Endodermal cell (in vitro differentiated cells): Measurements from ENCODE around the gene SYNDIG1. TPM values are rescaled to one million over a fixed set of nuclear protein-coding genes. Genes with fewer than 3 reads are reported as not detected.

ENCODE experiments used
- DNase-seq: peaks from one replicate; pipeline ENCODE4 v3.0.0-alpha.2; 2017
- H3K27ac ChIP-seq: 2 replicates; pipeline ENCODE4 v1.5.1; 2013; ENCODE audit warnings: mild to moderate bottlenecking, low read depth, low read length, moderate library complexity
- H3K27me3 ChIP-seq: 2 replicates; pipeline ENCODE4 v1.6.1; 2013; ENCODE audit warnings: mild to moderate bottlenecking, low read length, moderate library complexity; ENCODE audit not compliant: insufficient read depth, control insufficient read depth, poor library complexity, severe bottlenecking
- H3K36me3 ChIP-seq: 2 replicates; pipeline ENCODE4 v1.7.0; 2013; ENCODE audit warnings: mild to moderate bottlenecking, low read length, moderate library complexity; ENCODE audit not compliant: control insufficient read depth, insufficient read depth
- H3K4me1 ChIP-seq: one replicate; pipeline ENCODE4 v1.7.0; 2013; ENCODE audit warnings: low read length; ENCODE audit not compliant: control insufficient read depth, insufficient read depth
- H3K4me3 ChIP-seq: 2 replicates; pipeline ENCODE4 v1.5.1; 2013; ENCODE audit warnings: mild to moderate bottlenecking, low read length, moderate library complexity
- H3K9ac ChIP-seq: 2 replicates; pipeline ENCODE4 v1.6.1; 2013; ENCODE audit warnings: mild to moderate bottlenecking, low read length, moderate library complexity; ENCODE audit not compliant: poor library complexity, severe bottlenecking; ENCODE audit errors: extremely low read depth
- H3K9me3 ChIP-seq: 2 replicates; pipeline ENCODE4 v1.6.1; 2013; ENCODE audit warnings: mild to moderate bottlenecking, low read length, moderate library complexity; ENCODE audit not compliant: control insufficient read depth
- H3K27ac Mint-ChIP-seq: 2 replicates; pipeline ENCODE4 v1.8.0; 2020; ENCODE audit warnings: mixed read lengths
- H3K27me3 Mint-ChIP-seq: 2 replicates; pipeline ENCODE4 v1.8.0; 2021; ENCODE audit warnings: mild to moderate bottlenecking, mixed read lengths; ENCODE audit not compliant: insufficient read depth
- H3K36me3 Mint-ChIP-seq: 2 replicates; pipeline ENCODE4 v1.8.0; 2020; ENCODE audit warnings: low read depth, mixed read lengths
- H3K4me1 Mint-ChIP-seq: 2 replicates; pipeline ENCODE4 v1.8.0; 2020; ENCODE audit warnings: mixed read lengths
- H3K4me3 Mint-ChIP-seq: 2 replicates; pipeline ENCODE4 v1.8.0; 2020; ENCODE audit warnings: mild to moderate bottlenecking, moderate library complexity, mixed read lengths
- H3K9me3 Mint-ChIP-seq: 2 replicates; pipeline ENCODE4 v1.8.0; 2020; ENCODE audit warnings: mild to moderate bottlenecking, mixed read lengths
- WGBS, 2 experiments: methylation state at CpG; one replicate each; pipeline versions ENCODE4 v1.1.5 to v1.1.7; 2013; ENCODE audit warnings: missing lambda C conversion rate in 2 of 2, mixed read lengths in 1 of 2; ENCODE audit not compliant: insufficient coverage in 1 of 2, insufficient read length in 1 of 2; 5-methylcytosine and 5-hydroxymethylcytosine counted together
- total RNA-seq, 2 donors: library from RNA; stranded (reverse); fragmentation: NEBNext Ultra II Directional in 1 of 2; extraction: Animal tissue kit (Norgen Biotek cat#: 25700) in 1 of 2; gene quantifications; 2 replicates in 1 of 2; 3 replicates in 1 of 2; pipeline ENCODE4 v1.2.1, GENCODE V29; 2021
- TF ChIP-seq, protein P1 (sequence below): fragments of 200-600 bp; sonication (generic); conservative IDR thresholded peaks from 2 replicates; pipeline ENCODE4 v1.5.0; 2021; ENCODE audit warnings: antibody characterized with exemption, mild to moderate bottlenecking

SYNDIG1 gene
- total RNA-seq, 2 donors from 2014 or later: 5.5 to 6.8 TPM

DNA sequence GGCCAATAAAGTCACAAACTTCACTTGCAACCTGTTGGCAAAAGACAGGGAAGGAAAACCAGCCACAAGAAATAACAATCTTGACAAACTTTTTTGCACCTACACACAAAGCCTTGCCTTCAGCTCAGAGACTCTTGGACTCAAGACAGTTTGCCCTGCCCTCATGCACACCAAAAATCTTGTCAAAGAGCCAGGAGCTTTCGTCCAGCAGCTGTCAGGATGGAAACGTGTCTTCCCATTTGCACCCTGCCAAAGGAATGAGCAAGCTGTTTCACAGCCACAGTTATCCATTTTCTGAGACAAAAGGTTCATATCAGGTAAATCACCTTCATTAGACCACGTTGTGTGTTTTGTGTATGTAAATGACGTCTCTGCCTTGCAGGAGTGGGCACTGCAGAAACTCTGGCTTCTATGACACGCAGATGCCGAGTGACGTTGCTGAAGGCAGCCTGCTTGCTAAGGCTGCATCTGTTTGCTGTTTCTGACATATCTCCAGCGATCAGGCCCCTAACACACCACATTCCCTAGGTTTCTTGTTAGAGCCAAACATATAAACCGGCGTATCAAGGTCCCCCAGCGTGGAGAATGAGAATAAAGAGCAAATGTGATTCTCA is 193.4 kb downstream of the SYNDIG1 start:
- Mint-ChIP-seq H3K9me3 (peaks cover 2% of the 10 kb centered on the region), H3K27me3 (peaks cover 15% of the 10 kb centered on the region), H3K36me3 (no peaks in the 10 kb centered on the region), H3K4me1 (no peaks in the 10 kb centered on the region), H3K27ac (no peak overlapping the region), H3K4me3 (no peak overlapping the region)
- Histone ChIP-seq H3K4me3 (no peak overlapping the region), H3K4me1 (no peaks in the 10 kb centered on the region), H3K9ac (no peak overlapping the region), H3K27ac (no peak overlapping the region), H3K36me3 (no peaks in the 10 kb centered on the region), H3K9me3 (no peaks in the 10 kb centered on the region), H3K27me3 (no peaks in the 10 kb centered on the region)
- WGBS, 2 experiments: 90 to 95% methylated on average over 10 to 11 of the region's 11 CpGs
- TF ChIP-seq, protein P1, sequence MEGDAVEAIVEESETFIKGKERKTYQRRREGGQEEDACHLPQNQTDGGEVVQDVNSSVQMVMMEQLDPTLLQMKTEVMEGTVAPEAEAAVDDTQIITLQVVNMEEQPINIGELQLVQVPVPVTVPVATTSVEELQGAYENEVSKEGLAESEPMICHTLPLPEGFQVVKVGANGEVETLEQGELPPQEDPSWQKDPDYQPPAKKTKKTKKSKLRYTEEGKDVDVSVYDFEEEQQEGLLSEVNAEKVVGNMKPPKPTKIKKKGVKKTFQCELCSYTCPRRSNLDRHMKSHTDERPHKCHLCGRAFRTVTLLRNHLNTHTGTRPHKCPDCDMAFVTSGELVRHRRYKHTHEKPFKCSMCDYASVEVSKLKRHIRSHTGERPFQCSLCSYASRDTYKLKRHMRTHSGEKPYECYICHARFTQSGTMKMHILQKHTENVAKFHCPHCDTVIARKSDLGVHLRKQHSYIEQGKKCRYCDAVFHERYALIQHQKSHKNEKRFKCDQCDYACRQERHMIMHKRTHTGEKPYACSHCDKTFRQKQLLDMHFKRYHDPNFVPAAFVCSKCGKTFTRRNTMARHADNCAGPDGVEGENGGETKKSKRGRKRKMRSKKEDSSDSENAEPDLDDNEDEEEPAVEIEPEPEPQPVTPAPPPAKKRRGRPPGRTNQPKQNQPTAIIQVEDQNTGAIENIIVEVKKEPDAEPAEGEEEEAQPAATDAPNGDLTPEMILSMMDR: no peak
- DNase-seq: no peak

DNA sequence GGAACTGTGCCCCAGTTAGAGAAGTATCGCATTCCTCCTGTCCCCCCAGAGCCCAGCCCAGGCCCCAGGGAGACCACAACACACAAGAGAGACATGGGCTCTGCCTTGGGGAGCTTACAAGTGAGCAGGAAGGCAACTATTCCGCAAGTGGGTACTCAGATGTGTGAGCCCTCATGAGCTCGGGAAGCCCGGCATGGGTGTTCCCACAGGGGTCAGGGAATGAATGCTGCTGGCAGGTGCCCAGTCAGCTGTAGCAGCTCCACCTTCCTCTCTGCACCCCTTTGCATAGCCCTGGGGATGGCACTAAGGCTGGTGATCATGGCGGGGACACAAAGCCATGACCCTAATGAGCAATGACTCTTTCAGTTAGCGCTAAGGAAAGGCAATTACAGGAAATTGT is 194.1 kb downstream of the SYNDIG1 start:
- no peak overlapping the region for H3K27ac Mint-ChIP-seq
- Histone ChIP-seq H3K9ac (no peak overlapping the region), H3K9me3 (no peaks in the 10 kb centered on the region), H3K27ac (no peak overlapping the region), H3K36me3 (no peaks in the 10 kb centered on the region), H3K4me1 (no peaks in the 10 kb centered on the region), H3K4me3 (no peak overlapping the region), H3K27me3 (no peaks in the 10 kb centered on the region)
- peaks cover 15% of the 10 kb centered on the region for H3K27me3 Mint-ChIP-seq
- peaks cover 2% of the 10 kb centered on the region for H3K9me3 Mint-ChIP-seq
- no peak for DNase-seq
- TF ChIP-seq, protein P1: no peak
- H3K4me3 Mint-ChIP-seq: no peak overlapping the region
- no peaks in the 10 kb centered on the region for H3K4me1 Mint-ChIP-seq
- 89 to 94% methylated on average over 5 to 6 of the region's 6 CpGs for whole genome bisulfite sequencing, 2 experiments
- no peaks in the 10 kb centered on the region for H3K36me3 Mint-ChIP-seq

DNA sequence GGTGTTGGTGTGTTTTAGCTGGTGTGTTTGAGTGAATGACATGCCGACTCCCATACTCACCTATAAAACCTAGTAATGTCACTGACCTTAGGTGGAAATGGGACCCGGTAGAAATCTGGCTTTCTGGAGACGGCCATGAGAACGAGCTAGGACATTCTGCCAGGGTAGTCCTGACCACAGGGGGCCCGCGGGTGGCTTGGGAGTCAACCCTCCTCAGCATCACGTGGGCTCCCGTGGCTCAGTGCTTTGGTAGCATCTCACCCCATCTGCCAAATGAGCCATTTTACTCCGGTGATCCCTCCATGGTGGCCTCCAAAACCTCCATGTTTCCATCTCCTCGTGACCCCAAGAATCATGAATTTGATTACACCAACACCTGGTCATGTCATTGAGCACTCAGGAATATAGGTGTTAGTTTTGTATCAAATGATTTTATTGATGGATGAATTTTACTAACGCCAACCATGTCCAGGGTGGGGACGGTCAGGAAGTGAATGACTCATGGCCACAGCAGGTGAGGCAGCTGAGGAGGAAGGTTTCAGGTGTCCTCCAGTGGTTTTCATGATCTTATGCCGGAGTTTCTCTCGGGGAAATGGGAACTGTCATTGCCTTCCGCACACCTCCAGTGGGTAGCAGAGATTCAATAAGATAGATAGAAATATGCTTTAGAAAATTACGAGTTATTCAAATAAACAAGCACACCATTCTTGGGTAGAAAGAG is 195.0 kb downstream of the SYNDIG1 start:
- Mint-ChIP-seq H3K27me3 (peaks cover 15% of the 10 kb centered on the region), H3K9me3 (peaks cover 2% of the 10 kb centered on the region), H3K4me1 (no peaks in the 10 kb centered on the region), H3K4me3 (no peak overlapping the region), H3K27ac (no peak overlapping the region), H3K36me3 (no peaks in the 10 kb centered on the region)
- no peak for DNase-seq
- H3K36me3 ChIP-seq: no peaks in the 10 kb centered on the region
- WGBS, 2 experiments: 94 to 100% methylated on average over 5 to 16 of the region's 16 CpGs
- H3K9me3 ChIP-seq: no peaks in the 10 kb centered on the region
- no peak overlapping the region for H3K4me3 ChIP-seq
- no peak overlapping the region for H3K9ac ChIP-seq
- no peak overlapping the region for H3K27ac ChIP-seq
- no peaks in the 10 kb centered on the region for H3K4me1 ChIP-seq
- TF ChIP-seq, protein P1: no peak
- no peaks in the 10 kb centered on the region for H3K27me3 ChIP-seq
